K562 (cell line): ENCODE data around the gene ARHGAP22. TPM values are rescaled to one million over a fixed set of nuclear protein-coding genes. Genes with fewer than 3 reads are reported as not detected.

Experiments used
- BRD9 ChIP-seq: fragments of 450-650 bp; IDR thresholded peaks from 2 replicates; pipeline ENCODE4 v1.6.1; 2018; ENCODE audit warnings: low read depth; ENCODE audit not compliant: partially characterized antibody
- CBX5 ChIP-seq: IDR thresholded peaks from 2 replicates; pipeline ENCODE4 v1.6.1; 2014; ENCODE audit warnings: low read depth, borderline replicate concordance
- CHD2 ChIP-seq: IDR thresholded peaks from 2 replicates; pipeline ENCODE4 v1.6.1; 2011; ENCODE audit warnings: low read depth, low read length
- CREB1 ChIP-seq, 2 experiments: sonication (generic) in 1 of 2; formaldehyde crosslinking in 1 of 2; IDR thresholded peaks; 2 replicates each; pipeline versions ENCODE4 v1.6.1 to v1.8.0; 2012 to 2022; ENCODE audit warnings: inconsistent platforms in 1 of 2, mild to moderate bottlenecking in 1 of 2, missing genetic modification reagents in 1 of 2, moderate library complexity in 1 of 2
- EGR1 ChIP-seq: fragments of 450-650 bp; conservative IDR thresholded peaks from 2 replicates; pipeline ENCODE4 v1.6.1; 2017; ENCODE audit warnings: mild to moderate bottlenecking
- ELF2 ChIP-seq: fragments of 250-450 bp; sonication (Bioruptor Pico); IDR thresholded peaks from 2 replicates; pipeline ENCODE4 v1.5.0; 2021; ENCODE audit warnings: mild to moderate bottlenecking
- GTF2E2 ChIP-seq: fragments of 200-800 bp; sonication (Bioruptor generic); IDR thresholded peaks from 2 replicates; pipeline ENCODE4 v1.6.1; 2016; ENCODE audit warnings: missing genetic modification characterization, missing compliant biosample characterization
- LEF1 ChIP-seq: fragments of 450-650 bp; IDR thresholded peaks from 2 replicates; pipeline ENCODE4 v1.6.1; 2016; ENCODE audit warnings: mild to moderate bottlenecking
- MCM7 ChIP-seq, 2 experiments: fragments of 450-650 bp; IDR thresholded peaks; 2 replicates each; pipeline ENCODE4 v1.6.1; 2016 to 2018
- POLR3G ChIP-seq: IDR thresholded peaks from 2 replicates; pipeline ENCODE4 v1.6.1; 2011; ENCODE audit not compliant: insufficient read length, insufficient replicate concordance; ENCODE audit errors: extremely low read depth
- SLC30A9 ChIP-seq: fragments of 250-450 bp; sonication (Bioruptor Pico); IDR thresholded peaks from 2 replicates; pipeline ENCODE4 v1.8.0; 2022; ENCODE audit warnings: mild to moderate bottlenecking, moderate library complexity
- SMAD3 ChIP-seq: fragments of 450-650 bp; formaldehyde crosslinking; conservative IDR thresholded peaks from 2 replicates; pipeline ENCODE4 v1.4.0; 2020; ENCODE audit warnings: mild to moderate bottlenecking
- VEZF1 ChIP-seq: fragments of 200-800 bp; sonication (Bioruptor generic); IDR thresholded peaks from 2 replicates; pipeline ENCODE4 v1.6.1; 2017; ENCODE audit warnings: missing genetic modification characterization, missing compliant biosample characterization
- XRCC5 ChIP-seq: fragments of 200-400 bp; formaldehyde crosslinking; IDR thresholded peaks from 2 replicates; pipeline ENCODE4 v1.6.1; 2017; ENCODE audit warnings: low read depth, mild to moderate bottlenecking, low read length
- ZNF263 ChIP-seq: sonication (generic); formaldehyde crosslinking; IDR thresholded peaks from 2 replicates; pipeline ENCODE4 v1.8.0; 2022; ENCODE audit warnings: mild to moderate bottlenecking, missing genetic modification reagents, borderline replicate concordance
- ZNF717 ChIP-seq: fragments of 250-450 bp; sonication (Bioruptor Pico); IDR thresholded peaks from 2 replicates; pipeline ENCODE4 v1.5.0; 2021
- polyA plus RNA-seq, 8 experiments: library from polyadenylated mRNA; depleted of rRNA in 4 of 8; stranded (reverse) in 5 of 8; unstranded in 3 of 8; fragments of >200 nt; fragmentation: Nextera tagmentation in 2 of 8; fragmentation: Illumina TruSeq in 1 of 8; extraction: Ambion mirVana in 2 of 8; extraction: Trizol in 1 of 8; gene quantifications; 2 replicates each; pipeline versions ENCODE4 v1.2.1 to v1.2.3, GENCODE V29; 2011 to 2014; ENCODE audit warnings: inconsistent platforms in 1 of 8, missing spikeins in 1 of 8
- total RNA-seq, 7 experiments: library from RNA; depleted of rRNA in 6 of 7; stranded (reverse); fragments of >200 nt in 6 of 7; fragmentation: Illumina TruSeq in 2 of 7; extraction: Trizol in 2 of 7; gene quantifications; 2 replicates each; pipeline versions ENCODE4 v1.2.1 to v1.2.3, GENCODE V29; 2011 to 2021; ENCODE audit warnings: low replicate concordance in 1 of 7
- TF ChIP-seq, protein P1 (sequence below): fragments of 450-650 bp; formaldehyde crosslinking; IDR thresholded peaks from 2 replicates; pipeline ENCODE4 v1.4.0; 2020; ENCODE audit warnings: mild to moderate bottlenecking, moderate library complexity
- TF ChIP-seq, protein P2 (sequence below): fragments of 250-450 bp; sonication (Bioruptor Pico); IDR thresholded peaks from 2 replicates; pipeline ENCODE4 v1.5.0; 2022; ENCODE audit warnings: mild to moderate bottlenecking
- TF ChIP-seq, protein P3 (sequence below): fragments of 450-650 bp; IDR thresholded peaks from 2 replicates; pipeline ENCODE4 v1.6.1; 2017; ENCODE audit warnings: antibody characterized with exemption, mild to moderate bottlenecking

Gene ARHGAP22
- total and polyA plus RNA-seq, 9 of the 15 experiments (the other 6 are each of a cell fraction or from before 2014, with no cell fraction given), result 1.3 to 28.1 (median 12.7) TPM

- TF ChIP-seq XRCC5, result peak; percentile 83
- TF ChIP-seq SLC30A9 (CRISPR knock-in tag), result no peak
- TF ChIP-seq, protein P1, sequence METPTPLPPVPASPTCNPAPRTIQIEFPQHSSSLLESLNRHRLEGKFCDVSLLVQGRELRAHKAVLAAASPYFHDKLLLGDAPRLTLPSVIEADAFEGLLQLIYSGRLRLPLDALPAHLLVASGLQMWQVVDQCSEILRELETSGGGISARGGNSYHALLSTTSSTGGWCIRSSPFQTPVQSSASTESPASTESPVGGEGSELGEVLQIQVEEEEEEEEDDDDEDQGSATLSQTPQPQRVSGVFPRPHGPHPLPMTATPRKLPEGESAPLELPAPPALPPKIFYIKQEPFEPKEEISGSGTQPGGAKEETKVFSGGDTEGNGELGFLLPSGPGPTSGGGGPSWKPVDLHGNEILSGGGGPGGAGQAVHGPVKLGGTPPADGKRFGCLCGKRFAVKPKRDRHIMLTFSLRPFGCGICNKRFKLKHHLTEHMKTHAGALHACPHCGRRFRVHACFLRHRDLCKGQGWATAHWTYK (CRISPR knock-in tag), result no peak
- TF ChIP-seq GTF2E2, result no peak
- TF ChIP-seq, protein P2, sequence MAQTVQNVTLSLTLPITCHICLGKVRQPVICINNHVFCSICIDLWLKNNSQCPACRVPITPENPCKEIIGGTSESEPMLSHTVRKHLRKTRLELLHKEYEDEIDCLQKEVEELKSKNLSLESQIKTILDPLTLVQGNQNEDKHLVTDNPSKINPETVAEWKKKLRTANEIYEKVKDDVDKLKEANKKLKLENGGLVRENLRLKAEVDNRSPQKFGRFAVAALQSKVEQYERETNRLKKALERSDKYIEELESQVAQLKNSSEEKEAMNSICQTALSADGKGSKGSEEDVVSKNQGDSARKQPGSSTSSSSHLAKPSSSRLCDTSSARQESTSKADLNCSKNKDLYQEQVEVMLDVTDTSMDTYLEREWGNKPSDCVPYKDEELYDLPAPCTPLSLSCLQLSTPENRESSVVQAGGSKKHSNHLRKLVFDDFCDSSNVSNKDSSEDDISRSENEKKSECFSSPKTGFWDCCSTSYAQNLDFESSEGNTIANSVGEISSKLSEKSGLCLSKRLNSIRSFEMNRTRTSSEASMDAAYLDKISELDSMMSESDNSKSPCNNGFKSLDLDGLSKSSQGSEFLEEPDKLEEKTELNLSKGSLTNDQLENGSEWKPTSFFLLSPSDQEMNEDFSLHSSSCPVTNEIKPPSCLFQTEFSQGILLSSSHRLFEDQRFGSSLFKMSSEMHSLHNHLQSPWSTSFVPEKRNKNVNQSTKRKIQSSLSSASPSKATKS (CRISPR knock-in tag), result no peak
- TF ChIP-seq SMAD3 (CRISPR knock-in tag), result no peak
- TF ChIP-seq CREB1 (IDR thresholded peaks at IDR 0.05), result 0 out of 2 replicates have a peak, but pooled peaks have one; percentile 30
- TF ChIP-seq CREB1 (CRISPR knock-in tag; IDR thresholded peaks at IDR 0.05), result no peak; the same call in 1 of the 2 replicates
- TF ChIP-seq BRD9, result no peak
- 0 out of 2 replicates have a peak, but pooled peaks have one; percentile 36 for TF ChIP-seq EGR1
- peak; percentile 31; the same call in 1 of the 2 replicates for TF ChIP-seq VEZF1 (CRISPR knock-in tag)
- no peak for TF ChIP-seq ZNF717 (CRISPR knock-in tag)
- TF ChIP-seq POLR3G, result no peak
- no peak for TF ChIP-seq CBX5
- TF ChIP-seq, protein P3, sequence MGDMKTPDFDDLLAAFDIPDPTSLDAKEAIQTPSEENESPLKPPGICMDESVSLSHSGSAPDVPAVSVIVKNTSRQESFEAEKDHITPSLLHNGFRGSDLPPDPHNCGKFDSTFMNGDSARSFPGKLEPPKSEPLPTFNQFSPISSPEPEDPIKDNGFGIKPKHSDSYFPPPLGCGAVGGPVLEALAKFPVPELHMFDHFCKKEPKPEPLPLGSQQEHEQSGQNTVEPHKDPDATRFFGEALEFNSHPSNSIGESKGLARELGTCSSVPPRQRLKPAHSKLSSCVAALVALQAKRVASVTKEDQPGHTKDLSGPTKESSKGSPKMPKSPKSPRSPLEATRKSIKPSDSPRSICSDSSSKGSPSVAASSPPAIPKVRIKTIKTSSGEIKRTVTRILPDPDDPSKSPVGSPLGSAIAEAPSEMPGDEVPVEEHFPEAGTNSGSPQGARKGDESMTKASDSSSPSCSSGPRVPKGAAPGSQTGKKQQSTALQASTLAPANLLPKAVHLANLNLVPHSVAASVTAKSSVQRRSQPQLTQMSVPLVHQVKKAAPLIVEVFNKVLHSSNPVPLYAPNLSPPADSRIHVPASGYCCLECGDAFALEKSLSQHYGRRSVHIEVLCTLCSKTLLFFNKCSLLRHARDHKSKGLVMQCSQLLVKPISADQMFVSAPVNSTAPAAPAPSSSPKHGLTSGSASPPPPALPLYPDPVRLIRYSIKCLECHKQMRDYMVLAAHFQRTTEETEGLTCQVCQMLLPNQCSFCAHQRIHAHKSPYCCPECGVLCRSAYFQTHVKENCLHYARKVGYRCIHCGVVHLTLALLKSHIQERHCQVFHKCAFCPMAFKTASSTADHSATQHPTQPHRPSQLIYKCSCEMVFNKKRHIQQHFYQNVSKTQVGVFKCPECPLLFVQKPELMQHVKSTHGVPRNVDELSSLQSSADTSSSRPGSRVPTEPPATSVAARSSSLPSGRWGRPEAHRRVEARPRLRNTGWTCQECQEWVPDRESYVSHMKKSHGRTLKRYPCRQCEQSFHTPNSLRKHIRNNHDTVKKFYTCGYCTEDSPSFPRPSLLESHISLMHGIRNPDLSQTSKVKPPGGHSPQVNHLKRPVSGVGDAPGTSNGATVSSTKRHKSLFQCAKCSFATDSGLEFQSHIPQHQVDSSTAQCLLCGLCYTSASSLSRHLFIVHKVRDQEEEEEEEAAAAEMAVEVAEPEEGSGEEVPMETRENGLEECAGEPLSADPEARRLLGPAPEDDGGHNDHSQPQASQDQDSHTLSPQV, result peak; percentile 23; the same call in 1 of the 2 replicates
- no peak for TF ChIP-seq MCM7 (IDR thresholded peaks at IDR 0.05)
- no peak for TF ChIP-seq LEF1
- no peak for TF ChIP-seq ELF2 (CRISPR knock-in tag)
- TF ChIP-seq CHD2, result no peak
- no peak for TF ChIP-seq ZNF263 (CRISPR knock-in tag)
Measured at GRCh38 chr10:48523820-48524758, 80.8 kb downstream of the ARHGAP22 start (continued).
